ENCODE results near the gene PRXL2B.

GRCh38 chr1:2627746-2628145, 41.2 kb downstream of the PRXL2B start:
- TF ChIP-seq CTCF (IDR thresholded peaks at IDR 0.05): no peak
- no peak for TF ChIP-seq POLR2A (IDR thresholded peaks at IDR 0.05)

Measured in adrenal gland (tissue), 5 donors.